GM12874 (cell line): ENCODE data around the gene APMAP.

ENCODE experiments used
- TF ChIP-seq, protein P1 (sequence below): IDR thresholded peaks from 2 replicates; pipeline ENCODE4 v1.5.1; 2011; ENCODE audit warnings: low read depth, mild to moderate bottlenecking, control low read depth, low read length, moderate library complexity; ENCODE audit not compliant: insufficient read depth

APMAP gene

DNA sequence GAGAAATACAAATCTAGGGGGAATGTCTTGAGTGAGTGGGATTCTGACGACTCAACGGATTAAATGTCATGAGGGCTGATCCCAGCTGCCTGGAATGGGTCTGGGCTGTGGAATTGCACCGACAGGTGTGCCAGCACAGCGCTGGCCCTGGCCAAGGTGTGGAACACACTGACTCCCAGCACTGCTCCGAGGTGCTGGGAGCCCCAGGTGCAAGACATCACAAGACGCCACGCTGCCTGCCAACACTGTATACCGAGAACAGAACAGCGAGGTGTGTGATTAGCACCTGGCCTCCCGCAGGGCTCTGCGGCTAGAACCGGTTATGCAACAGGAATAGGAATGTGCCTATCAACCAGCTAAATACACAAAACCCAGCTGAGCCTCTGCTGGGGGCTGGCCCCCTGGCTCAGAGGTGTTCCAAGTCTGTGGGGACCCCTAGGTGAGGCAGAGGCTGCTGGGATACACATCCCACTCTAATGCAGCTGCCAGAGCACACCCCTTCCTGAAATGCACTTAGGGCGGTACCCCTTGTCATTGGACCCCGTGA, 24.8 kb upstream of the APMAP start:
- TF ChIP-seq, protein P1, sequence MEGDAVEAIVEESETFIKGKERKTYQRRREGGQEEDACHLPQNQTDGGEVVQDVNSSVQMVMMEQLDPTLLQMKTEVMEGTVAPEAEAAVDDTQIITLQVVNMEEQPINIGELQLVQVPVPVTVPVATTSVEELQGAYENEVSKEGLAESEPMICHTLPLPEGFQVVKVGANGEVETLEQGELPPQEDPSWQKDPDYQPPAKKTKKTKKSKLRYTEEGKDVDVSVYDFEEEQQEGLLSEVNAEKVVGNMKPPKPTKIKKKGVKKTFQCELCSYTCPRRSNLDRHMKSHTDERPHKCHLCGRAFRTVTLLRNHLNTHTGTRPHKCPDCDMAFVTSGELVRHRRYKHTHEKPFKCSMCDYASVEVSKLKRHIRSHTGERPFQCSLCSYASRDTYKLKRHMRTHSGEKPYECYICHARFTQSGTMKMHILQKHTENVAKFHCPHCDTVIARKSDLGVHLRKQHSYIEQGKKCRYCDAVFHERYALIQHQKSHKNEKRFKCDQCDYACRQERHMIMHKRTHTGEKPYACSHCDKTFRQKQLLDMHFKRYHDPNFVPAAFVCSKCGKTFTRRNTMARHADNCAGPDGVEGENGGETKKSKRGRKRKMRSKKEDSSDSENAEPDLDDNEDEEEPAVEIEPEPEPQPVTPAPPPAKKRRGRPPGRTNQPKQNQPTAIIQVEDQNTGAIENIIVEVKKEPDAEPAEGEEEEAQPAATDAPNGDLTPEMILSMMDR: no peak

DNA sequence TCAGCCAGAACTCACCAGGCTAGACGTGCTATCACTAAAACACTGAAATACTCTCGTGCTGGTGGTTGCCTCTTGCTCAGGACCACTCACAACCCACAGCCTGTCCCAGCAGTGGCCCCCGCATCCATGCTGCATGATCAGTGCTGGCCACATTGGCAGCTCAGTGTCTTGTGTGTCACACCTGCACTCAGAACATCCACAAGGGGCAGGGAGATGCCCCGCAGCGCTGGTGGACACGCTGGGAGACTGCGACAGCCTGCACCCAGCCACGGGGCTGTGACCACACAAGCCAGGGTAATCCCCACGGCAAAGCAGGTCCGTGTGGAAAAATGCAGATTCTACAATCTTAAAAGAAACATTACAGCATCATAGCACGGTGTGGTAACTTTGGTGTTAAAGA, 23.9 kb upstream of the APMAP start:
- TF ChIP-seq, protein P1: no peak

DNA sequence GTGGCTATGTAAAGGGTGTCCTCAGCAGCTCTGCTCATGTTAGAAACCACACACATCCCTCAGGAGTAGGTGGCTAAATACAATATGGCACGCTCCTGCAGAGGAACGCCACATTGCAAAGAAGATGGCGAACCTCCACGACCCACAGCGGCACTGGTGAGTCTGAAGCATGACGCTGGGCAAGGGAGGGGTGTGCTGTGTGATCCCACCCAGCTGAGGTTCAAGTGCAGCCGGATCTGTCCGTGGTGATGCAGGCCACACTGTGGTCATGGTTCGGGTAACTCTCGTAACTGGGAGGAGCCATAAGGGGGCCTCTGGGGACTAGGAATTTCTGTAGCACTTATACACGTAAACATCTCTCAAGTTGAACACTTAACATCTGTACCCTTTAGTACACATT, 23.4 kb upstream of the APMAP start:
- TF ChIP-seq, protein P1: no peak

DNA sequence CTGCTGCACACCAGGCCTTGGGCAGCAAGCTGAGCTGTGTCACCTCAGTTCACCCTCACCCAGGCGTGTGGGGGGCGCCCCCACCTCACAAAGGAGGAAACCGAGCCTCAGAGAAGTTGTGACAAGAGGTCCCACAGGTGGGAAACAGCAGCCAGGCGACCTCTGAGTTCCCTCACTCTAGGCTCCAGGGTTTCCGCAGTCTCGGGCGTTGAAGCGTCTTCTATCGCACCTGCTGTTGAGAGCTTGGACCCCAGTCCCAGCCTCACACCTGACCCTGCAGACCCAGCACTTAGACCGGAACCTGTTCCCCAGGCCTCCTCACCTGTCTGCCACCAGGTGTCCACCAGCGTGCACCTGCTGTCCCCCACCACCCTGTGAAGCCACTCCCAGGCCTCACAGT, 22.3 kb upstream of the APMAP start:
- TF ChIP-seq, protein P1: no peak

DNA sequence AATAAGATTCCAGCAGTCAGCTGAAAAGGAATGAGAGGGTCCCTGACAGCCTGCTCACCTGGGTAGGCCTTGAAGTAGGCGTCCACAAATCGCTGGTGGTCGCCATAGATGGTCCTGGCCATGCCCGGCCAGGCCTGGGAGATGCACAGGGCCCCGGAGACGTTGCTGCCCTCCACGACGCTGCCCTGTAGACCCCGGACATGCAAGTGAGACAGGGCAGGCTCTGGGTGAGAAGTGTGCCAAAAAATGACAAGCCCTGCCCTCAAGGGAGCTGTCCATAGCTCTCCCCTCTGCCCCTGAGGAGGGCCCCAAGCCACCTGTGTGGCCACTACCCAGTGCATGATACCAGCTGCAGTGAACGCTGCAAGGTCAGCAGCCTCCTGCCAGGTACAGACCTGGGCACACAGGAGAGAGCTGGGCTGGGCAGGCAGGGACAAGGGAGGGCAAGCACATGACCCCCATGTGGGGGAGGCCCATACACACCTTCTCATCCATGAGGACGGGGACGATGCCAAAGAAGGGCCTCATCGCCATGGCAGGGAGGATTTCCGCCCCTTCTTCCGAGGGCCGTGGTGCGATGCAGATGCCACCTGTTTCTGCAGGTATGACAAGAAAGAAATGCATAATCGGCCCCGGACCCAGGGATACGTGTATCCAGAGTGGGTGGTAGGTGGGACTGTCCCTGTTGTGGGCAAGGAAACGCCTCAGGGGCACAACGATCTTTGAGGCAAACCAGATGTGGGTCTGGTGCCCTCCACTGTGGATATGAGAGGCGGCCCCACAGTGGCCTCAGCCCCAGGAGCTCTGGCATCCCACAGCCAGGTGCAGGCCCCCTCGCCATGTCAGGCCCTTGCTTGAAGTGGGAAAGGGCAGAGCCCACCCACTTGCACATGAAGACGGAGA, 21.2 kb upstream of the APMAP start:
- TF ChIP-seq, protein P1: no peak

DNA sequence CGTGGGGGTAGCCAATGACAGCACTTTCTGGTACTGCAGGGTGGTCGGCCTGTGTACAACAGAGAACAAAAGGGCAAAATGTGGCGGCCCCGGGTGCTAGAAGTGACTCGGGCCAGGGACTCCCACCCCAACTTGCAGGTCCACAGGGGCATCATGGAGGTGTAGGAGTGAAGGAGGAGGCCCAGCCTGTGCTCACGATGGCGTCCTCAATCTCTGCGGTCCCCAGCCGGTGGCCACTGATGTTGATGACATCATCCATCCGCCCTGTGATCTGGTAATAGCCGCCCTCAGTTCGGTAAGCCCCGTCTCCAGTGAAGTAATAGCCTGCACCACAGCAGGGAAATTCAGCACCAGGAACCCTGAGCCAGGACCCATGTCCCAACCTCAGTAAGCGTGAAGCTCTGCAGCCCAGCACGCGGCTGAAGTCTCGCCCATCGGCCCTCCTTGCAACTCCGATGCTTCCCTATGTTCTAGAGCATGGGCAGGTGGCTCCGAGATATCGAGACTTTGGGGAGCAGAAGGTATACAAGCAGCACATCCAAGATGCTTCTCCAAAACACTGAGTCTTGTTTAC, 20.2 kb upstream of the APMAP start:
- TF ChIP-seq, protein P1: no peak

DNA sequence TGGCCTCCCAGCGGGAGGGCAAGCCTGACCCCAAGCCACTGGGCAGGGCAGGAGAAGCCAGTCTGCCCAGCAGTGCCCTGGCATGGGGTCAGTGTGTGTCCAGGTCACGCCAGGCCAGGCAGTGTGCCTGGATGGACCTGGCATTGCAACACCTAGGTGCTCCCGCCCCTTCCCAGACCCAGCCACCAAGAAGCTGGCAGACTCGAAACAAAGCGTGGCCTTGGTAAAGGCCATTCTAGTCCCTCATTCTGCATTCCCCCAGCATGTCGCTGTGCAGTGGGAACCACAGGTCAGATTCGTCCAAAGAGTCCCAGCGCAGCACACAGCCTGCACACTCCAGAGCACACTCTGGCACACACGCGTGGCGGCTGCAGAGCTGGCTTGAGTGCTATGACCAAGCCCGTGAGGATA, 19.3 kb upstream of the APMAP start:
- TF ChIP-seq, protein P1: no peak
